Tibial nerve (tissue), 4 donors: ENCODE measurements around the gene MRPS14.

Experiments used
- CTCF ChIP-seq, 5 experiments: fragments of 200-600 bp in 3 of 5; fragments of 450-650 bp in 2 of 5; sonication (generic) in 3 of 5; IDR thresholded peaks; one replicate each; pipeline ENCODE4 v1.5.1; 2016 to 2019; ENCODE audit warnings: antibody characterized with exemption in 5 of 5, mild to moderate bottlenecking in 3 of 5, moderate library complexity in 2 of 5
- EP300 ChIP-seq, 2 donors: sonication (generic); formaldehyde crosslinking; IDR thresholded peaks; one replicate each; pipeline ENCODE4 v1.6.1; 2017; ENCODE audit warnings: antibody characterized with exemption in 2 of 2, mild to moderate bottlenecking in 1 of 2
- POLR2A ChIP-seq, 2 donors: fragments of 450-650 bp; IDR thresholded peaks; one replicate each; pipeline ENCODE4 v1.6.1; 2017; ENCODE audit warnings: antibody characterized with exemption in 2 of 2, mild to moderate bottlenecking in 2 of 2, moderate library complexity in 2 of 2

DNA sequence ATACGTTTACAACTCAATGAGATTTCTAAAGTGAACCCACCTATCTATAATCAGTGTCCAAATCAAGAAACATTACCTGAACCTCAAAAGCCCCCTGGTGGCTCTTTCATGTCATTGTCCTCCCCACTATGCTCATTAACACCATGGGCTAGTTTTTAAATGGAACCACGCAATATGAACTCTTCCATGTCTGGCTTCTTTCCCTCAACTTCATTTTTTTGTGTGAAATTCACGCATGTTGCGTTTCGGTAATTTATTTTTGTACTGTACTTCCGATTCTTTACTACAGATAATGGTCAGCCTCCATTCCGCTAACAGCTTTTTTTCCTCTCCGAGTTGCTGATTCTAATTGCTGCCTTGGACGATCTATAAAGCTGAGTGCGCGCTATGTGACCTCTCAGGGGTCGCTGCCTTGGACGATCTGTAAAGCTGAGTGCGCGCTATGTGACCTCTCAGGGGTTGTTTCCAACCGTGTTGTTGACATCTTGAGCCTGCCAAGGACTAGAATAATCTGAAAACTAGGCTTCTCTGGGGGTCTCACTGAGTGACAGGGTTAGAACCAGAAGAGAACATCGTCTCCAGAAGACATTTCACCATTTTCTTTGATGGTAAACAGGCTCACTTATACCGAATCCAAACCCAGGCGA is 24.5 kb downstream of the MRPS14 start:
- TF ChIP-seq CTCF (IDR thresholded peaks at IDR 0.05) (peak; percentile 62 to 80 (median 75)), POLR2A (IDR thresholded peaks at IDR 0.05) (no peak), EP300 (IDR thresholded peaks at IDR 0.05) (no peak)
